Mammary epithelial cell (primary cell): ENCODE data around the gene RFPL3.

Experiments
- EZH2 ChIP-seq: IDR thresholded peaks from 2 replicates; pipeline ENCODE4 v1.6.1; 2012; ENCODE audit warnings: low read length, inconsistent platforms, borderline replicate concordance
- TF ChIP-seq, protein P1 (sequence below), 2 donors: IDR thresholded peaks in 1 of 2; conservative IDR thresholded peaks in 1 of 2; 2 replicates each; pipeline ENCODE4 v1.5.1; 2011 to 2012; ENCODE audit warnings: inconsistent platforms in 2 of 2, low read length in 2 of 2, mild to moderate bottlenecking in 2 of 2, control low read depth in 1 of 2, low read depth in 1 of 2; ENCODE audit not compliant: insufficient read depth in 1 of 2; ENCODE audit errors: extremely low read depth in 1 of 2

DNA sequence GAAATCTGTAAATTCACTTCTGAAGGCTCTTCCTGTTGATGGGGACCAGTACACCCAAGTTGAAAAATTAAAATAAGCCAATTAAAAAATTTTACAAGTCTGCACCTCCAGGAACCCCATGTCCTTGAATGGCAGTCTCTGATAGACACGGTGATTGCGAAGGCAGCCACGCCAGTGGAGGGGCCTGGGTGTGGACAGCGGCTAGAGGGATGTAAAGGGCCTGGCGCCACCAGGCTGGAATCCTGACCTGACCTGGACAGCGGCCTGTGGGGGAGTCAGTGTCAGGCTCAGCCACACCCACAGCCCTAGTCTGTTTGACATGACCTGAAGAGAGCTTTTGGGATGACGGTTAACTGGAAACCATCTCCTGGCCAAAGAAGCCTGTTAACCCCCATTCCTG, 49.5 kb upstream of the RFPL3 start:
- TF ChIP-seq, protein P1, sequence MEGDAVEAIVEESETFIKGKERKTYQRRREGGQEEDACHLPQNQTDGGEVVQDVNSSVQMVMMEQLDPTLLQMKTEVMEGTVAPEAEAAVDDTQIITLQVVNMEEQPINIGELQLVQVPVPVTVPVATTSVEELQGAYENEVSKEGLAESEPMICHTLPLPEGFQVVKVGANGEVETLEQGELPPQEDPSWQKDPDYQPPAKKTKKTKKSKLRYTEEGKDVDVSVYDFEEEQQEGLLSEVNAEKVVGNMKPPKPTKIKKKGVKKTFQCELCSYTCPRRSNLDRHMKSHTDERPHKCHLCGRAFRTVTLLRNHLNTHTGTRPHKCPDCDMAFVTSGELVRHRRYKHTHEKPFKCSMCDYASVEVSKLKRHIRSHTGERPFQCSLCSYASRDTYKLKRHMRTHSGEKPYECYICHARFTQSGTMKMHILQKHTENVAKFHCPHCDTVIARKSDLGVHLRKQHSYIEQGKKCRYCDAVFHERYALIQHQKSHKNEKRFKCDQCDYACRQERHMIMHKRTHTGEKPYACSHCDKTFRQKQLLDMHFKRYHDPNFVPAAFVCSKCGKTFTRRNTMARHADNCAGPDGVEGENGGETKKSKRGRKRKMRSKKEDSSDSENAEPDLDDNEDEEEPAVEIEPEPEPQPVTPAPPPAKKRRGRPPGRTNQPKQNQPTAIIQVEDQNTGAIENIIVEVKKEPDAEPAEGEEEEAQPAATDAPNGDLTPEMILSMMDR (conservative IDR thresholded peaks at IDR 0.05 in 1 of 2, IDR thresholded peaks at IDR 0.05 in 1 of 2; ENCODE audit: extremely low read depth in 1 of 2, insufficient read depth in 1 of 2, low read depth in 1 of 2, low read length in 2 of 2) = no peak
- no peak for TF ChIP-seq EZH2
